Measurements from ENCODE around the gene SFT2D1. TPM values are rescaled to one million over a fixed set of nuclear protein-coding genes. Genes with fewer than 3 reads are reported as not detected.

Gene SFT2D1
- total and polyA plus RNA-seq, 2 of the 4 experiments (the other 2 are of a cell fraction): 10.2 to 45.8 TPM

GRCh38 chr6:166297606-166298005 lies 44.7 kb downstream of the SFT2D1 start:
- in situ Hi-C loops (cut with MboI; ENCODE audit: low sequenced_read_pairs) (no loop called here), intact Hi-C loops (cut with micrococcal nuclease) (no loop called here), dilution Hi-C loops (cut with HindIII; ENCODE audit: low sequenced_read_pairs, unreplicated experiment) (no loop called here)
- Histone ChIP-seq H2AFZ (replicated peaks; ENCODE audit: low read length, poor library complexity) (no peak overlapping the region), H4K8ac (ENCODE audit: low read depth in 2 of 2, low read length in 2 of 2) (no peak overlapping the region), H3K4me2 (ENCODE audit: low read depth, low read length) (no peak overlapping the region), H3K36me3 (ENCODE audit: control insufficient read depth, insufficient read depth, low read length) (no peaks in the 10 kb centered on the region), H4K20me1 (ENCODE audit: insufficient read depth, low read length) (no peaks in the 10 kb centered on the region), H2AK9ac (replicated peaks; ENCODE audit: low read depth, low read length, poor library complexity) (no peak overlapping the region), H3K9ac (ENCODE audit: low read depth, low read length) (no peak overlapping the region), H2BK120ac (ENCODE audit: low read depth, low read length) (no peak overlapping the region), H4K91ac (ENCODE audit: insufficient read depth, low read depth, low read length) (no peak overlapping the region), H2BK5ac (ENCODE audit: low read depth, low read length, poor library complexity, severe bottlenecking) (no peak overlapping the region), H4K5ac (ENCODE audit: low read depth, low read length) (no peak overlapping the region), H3K79me1 (ENCODE audit: low read depth in 1 of 2, low read length in 2 of 2) (no peaks in the 10 kb centered on the region), H3K56ac (ENCODE audit: extremely low read depth, insufficient read depth, low read length) (no peak overlapping the region), H2BK15ac (ENCODE audit: low read depth, low read length) (no peak overlapping the region), H3K14ac (replicated peaks; ENCODE audit: low read depth, low read length) (no peak overlapping the region), H3K9me1 (ENCODE audit: insufficient read depth, low read length) (no peaks in the 10 kb centered on the region), H3K27ac (ENCODE audit: insufficient read depth, low read length) (no peak overlapping the region), H3K4me3 (ENCODE audit: insufficient read depth, low read depth, low read length) (no peak overlapping the region), H3K4ac (ENCODE audit: low read depth, low read length) (no peak overlapping the region), H3K4me1 (ENCODE audit: control insufficient read depth, insufficient read depth, low read length) (no peaks in the 10 kb centered on the region), H3K27me3 (ENCODE audit: control insufficient read depth, insufficient read depth, low read length) (peaks cover 10% of the 10 kb centered on the region), H3K23ac (ENCODE audit: low read depth, low read length) (no peak overlapping the region), H3K9me3 (ENCODE audit: control insufficient read depth, insufficient read depth, low read length) (no peaks in the 10 kb centered on the region), H2BK20ac (ENCODE audit: low read depth, low read length) (no peak overlapping the region), H2AK5ac (ENCODE audit: low read depth, low read length) (no peak overlapping the region), H3K18ac (ENCODE audit: low read depth, low read length) (no peak overlapping the region)
- ATAC-seq (ENCODE audit: low read depth): no peak
- TF ChIP-seq CTCF (conservative IDR thresholded peaks at IDR 0.05; ENCODE audit: low read depth, low read length) (no peak), CEBPB (IDR thresholded peaks at IDR 0.05; ENCODE audit: low read depth, low read length) (no peak), BHLHE40 (IDR thresholded peaks at IDR 0.05; ENCODE audit: low read depth, low read length) (no peak), RCOR1 (IDR thresholded peaks at IDR 0.05; ENCODE audit: insufficient replicate concordance, low read length) (no peak), SMC3 (IDR thresholded peaks at IDR 0.05; ENCODE audit: low read depth, low read length) (no peak), MAFK (IDR thresholded peaks at IDR 0.05; ENCODE audit: low read depth, low read length) (no peak), NFE2L2 (IDR thresholded peaks at IDR 0.05; ENCODE audit: low read depth, low read length) (no peak), POLR2A (IDR thresholded peaks at IDR 0.05; ENCODE audit: low read depth, low read length) (no peak), MXI1 (IDR thresholded peaks at IDR 0.05; ENCODE audit: borderline replicate concordance, low read depth, low read length) (no peak), ELK1 (IDR thresholded peaks at IDR 0.05; ENCODE audit: borderline replicate concordance, low read depth, low read length) (no peak), CHD1 (IDR thresholded peaks at IDR 0.05; ENCODE audit: low read depth, low read length) (no peak), RAD21 (IDR thresholded peaks at IDR 0.05; ENCODE audit: low read length) (no peak), MAZ (IDR thresholded peaks at IDR 0.05; ENCODE audit: borderline replicate concordance, low read depth, low read length) (no peak), RFX5 (IDR thresholded peaks at IDR 0.05; ENCODE audit: low read depth, low read length) (no peak), FOS (IDR thresholded peaks at IDR 0.05; ENCODE audit: low read depth, low read length) (no peak)
- TF ChIP-seq, protein P1, sequence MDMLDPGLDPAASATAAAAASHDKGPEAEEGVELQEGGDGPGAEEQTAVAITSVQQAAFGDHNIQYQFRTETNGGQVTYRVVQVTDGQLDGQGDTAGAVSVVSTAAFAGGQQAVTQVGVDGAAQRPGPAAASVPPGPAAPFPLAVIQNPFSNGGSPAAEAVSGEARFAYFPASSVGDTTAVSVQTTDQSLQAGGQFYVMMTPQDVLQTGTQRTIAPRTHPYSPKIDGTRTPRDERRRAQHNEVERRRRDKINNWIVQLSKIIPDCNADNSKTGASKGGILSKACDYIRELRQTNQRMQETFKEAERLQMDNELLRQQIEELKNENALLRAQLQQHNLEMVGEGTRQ (IDR thresholded peaks at IDR 0.05; ENCODE audit: low read depth, low read length): no peak
- WGBS, 2 experiments (ENCODE audit: extremely low coverage in 2 of 2, insufficient read length in 1 of 2): 87% methylated on average over 18 of the region's 23 CpGs; no CpG with 5 or more reads in 1 of the 2 experiments
- POLR2A ChIA-PET (ENCODE audit: unreplicated experiment): no interaction called here
- no peak for DNase-seq
- CTCF ChIA-PET: no interaction called here
- no TSS peak for BruUV-seq (replicated peaks)
